AG09309 (cell line): ENCODE results near the gene ANKDD1A.

ENCODE experiments used
- DNase-seq: peaks from one replicate; pipeline ENCODE4 v3.0.0-alpha.2; 2010; ENCODE audit warnings: low read depth
- H3K4me3 ChIP-seq: 2 replicates; pipeline ENCODE4 v1.5.1; 2011; ENCODE audit warnings: mild to moderate bottlenecking, low read depth, low read length, moderate library complexity; ENCODE audit not compliant: control insufficient read depth
- CTCF ChIP-seq: IDR thresholded peaks from 2 replicates; pipeline ENCODE4 v1.5.1; 2011; ENCODE audit warnings: mild to moderate bottlenecking, low read depth, low read length, inconsistent platforms; ENCODE audit not compliant: insufficient read depth, control insufficient read depth; ENCODE audit errors: missing control alignments

Gene ANKDD1A

GRCh38 chr15:64997745-64998375 is 86.2 kb downstream of the ANKDD1A start:
- H3K4me3 ChIP-seq, result no peak overlapping the region
- no peak for TF ChIP-seq CTCF
- DNase-seq, result no peak

- TF ChIP-seq CTCF, result no peak
- DNase-seq, result no peak
- no peak overlapping the region for H3K4me3 ChIP-seq
Measured at GRCh38 chr15:65004993-65005392, 93.3 kb downstream of the ANKDD1A start.

- DNase-seq, result no peak
- H3K4me3 ChIP-seq, result no peak overlapping the region
- TF ChIP-seq CTCF, result no peak
Measured at GRCh38 chr15:65006876-65007275, 95.2 kb downstream of the ANKDD1A start.
